BE2C (cell line): ENCODE results near the gene GLS2.

ENCODE experiments used
- DNase-seq: peaks from one replicate; pipeline ENCODE4 v3.0.0-alpha.2; 2020
- H3K27me3 ChIP-seq: fragments of 250-450 bp; sonication (Bioruptor Pico); 2 replicates; pipeline ENCODE4 v1.5.1; 2020; ENCODE audit warnings: mild to moderate bottlenecking
- H3K36me3 ChIP-seq: fragments of 250-450 bp; sonication (Bioruptor Pico); 2 replicates; pipeline ENCODE4 v1.5.1; 2020; ENCODE audit warnings: mild to moderate bottlenecking
- H3K4me1 ChIP-seq: fragments of 250-450 bp; sonication (Bioruptor Pico); 2 replicates; pipeline ENCODE4 v1.5.1; 2020
- H3K4me3 ChIP-seq: 2 replicates; pipeline ENCODE4 v1.5.1; 2011; ENCODE audit warnings: low read depth, low read length
- H3K9me3 ChIP-seq: fragments of 250-450 bp; sonication (Bioruptor Pico); 2 replicates; pipeline ENCODE4 v1.5.1; 2020
- CTCF ChIP-seq: IDR thresholded peaks from 2 replicates; pipeline ENCODE4 v1.5.1; 2012; ENCODE audit warnings: mild to moderate bottlenecking, low read depth, low read length

Gene GLS2

DNA sequence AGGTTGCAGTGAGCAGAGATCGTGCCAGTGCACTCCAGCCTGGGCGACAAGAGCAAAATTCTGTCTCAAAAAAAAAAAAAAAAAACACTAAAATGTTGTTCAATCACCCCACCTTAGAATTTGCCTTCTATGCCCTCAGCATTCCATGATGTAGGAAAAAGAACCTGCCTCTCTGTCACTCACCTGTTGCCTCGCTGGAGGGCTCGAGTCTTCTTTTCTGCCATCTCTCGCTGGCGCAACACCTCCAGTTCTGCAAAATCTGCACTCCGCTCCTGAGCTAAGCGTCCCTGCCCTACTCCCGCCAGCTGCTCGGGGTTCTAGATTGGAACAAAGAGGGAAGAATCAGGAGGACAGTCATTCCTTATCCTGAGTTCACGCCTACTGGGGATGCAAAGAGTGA is 56.7 kb downstream of the GLS2 start:
- H3K4me3 ChIP-seq: no peak overlapping the region
- no peaks in the 10 kb centered on the region for H3K27me3 ChIP-seq
- no peaks in the 10 kb centered on the region for H3K4me1 ChIP-seq
- H3K36me3 ChIP-seq: peaks cover 37% of the 10 kb centered on the region
- no peaks in the 10 kb centered on the region for H3K9me3 ChIP-seq
- no peak for TF ChIP-seq CTCF
- no peak for DNase-seq

DNA sequence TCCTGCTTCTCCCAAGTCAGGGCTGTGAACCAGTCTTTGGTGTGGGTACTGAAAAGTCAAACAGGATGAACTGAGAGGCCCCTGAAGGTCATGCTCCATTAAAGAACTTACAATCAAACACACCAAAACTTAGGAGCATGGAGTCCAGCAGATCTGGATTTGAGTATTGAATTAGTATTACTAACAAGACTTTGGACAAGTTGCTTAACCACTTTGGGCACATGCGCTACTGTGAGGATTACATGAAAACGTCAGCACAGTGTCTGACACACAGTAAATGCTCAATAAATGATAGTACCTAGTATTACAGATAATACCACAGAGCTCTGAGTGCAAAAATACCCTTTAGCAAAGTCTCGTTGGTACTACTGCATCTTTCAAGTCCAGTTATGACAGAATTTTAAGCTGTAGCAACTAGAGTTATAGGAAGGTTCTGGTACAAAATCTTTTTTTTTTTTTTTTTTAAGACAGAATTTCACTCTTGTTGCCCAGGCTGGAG is 62.0 kb downstream of the GLS2 start:
- H3K4me3 ChIP-seq: no peak overlapping the region
- no peak for TF ChIP-seq CTCF
- H3K4me1 ChIP-seq: no peaks in the 10 kb centered on the region
- no peaks in the 10 kb centered on the region for H3K27me3 ChIP-seq
- DNase-seq: no peak
- H3K9me3 ChIP-seq: no peaks in the 10 kb centered on the region
- peaks cover 74% of the 10 kb centered on the region for H3K36me3 ChIP-seq

DNA sequence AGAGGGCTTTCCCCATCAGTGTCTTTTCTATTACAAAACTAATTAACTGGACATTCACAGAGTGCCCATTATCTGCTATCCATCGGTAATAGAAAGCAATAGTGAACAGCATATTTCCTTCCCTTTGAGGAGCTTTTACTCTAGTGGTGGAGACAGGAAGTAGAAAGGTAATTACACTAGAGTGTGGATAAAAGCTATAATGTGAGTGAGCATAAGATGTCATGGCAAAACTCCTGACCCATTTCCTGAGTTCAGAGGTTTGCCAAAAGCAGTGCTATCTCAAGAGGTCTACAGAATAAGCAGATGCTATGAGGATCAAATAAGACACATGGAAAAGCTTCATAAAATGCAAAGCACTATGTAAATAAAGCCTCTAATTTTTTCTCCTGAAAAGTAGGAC is 62.8 kb downstream of the GLS2 start:
- H3K4me3 ChIP-seq: no peak overlapping the region
- H3K36me3 ChIP-seq: peaks cover 74% of the 10 kb centered on the region
- H3K9me3 ChIP-seq: no peaks in the 10 kb centered on the region
- DNase-seq: no peak
- TF ChIP-seq CTCF: no peak
- H3K4me1 ChIP-seq: no peaks in the 10 kb centered on the region
- no peaks in the 10 kb centered on the region for H3K27me3 ChIP-seq
